ENCODE results near the gene NAGPA.

Gene NAGPA

DNA sequence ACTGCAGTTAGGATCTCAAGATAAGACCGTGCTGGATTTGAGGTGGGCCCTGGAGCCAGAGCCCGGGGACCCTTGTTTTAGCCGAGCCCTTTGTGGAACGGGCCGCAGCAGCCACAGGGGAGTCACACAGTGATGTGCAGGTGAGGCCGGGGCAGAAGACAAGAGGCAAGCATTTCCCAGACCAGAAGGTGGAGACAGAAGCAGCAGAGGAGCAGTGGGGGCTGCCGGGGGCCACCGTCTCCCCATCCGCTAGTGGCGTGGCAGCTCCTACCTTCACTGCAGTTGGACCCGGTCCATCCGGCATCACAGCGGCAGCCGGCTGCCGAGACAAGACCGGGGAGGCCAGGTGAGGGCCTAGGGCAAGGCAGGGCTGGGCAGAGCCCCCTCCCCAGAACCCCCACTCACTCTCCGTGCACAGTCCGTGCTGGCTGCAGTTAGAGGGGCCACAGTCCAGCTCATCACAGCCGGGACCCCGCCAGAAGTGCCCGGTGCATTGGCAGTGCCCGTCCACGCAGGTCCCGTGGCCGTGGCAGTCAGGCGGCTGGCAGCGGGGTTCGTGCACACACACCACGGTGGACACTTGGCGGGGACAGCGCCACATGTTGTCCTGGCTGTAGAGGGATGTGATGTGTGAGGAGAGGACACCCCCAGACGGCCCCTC lies 6.0 kb downstream of the NAGPA start:
- no peaks in the 10 kb centered on the region for H3K36me3 ChIP-seq (ENCODE audit: insufficient read depth, low read length)
- H3K9me3 ChIP-seq (ENCODE audit: control insufficient read depth, insufficient read depth, low read length), result no peaks in the 10 kb centered on the region
- no peaks in the 10 kb centered on the region for H3K4me1 ChIP-seq (ENCODE audit: insufficient read depth, low read length)
- no peak overlapping the region for H3K9ac ChIP-seq (ENCODE audit: low read depth, low read length)

GRCh38 chr16:5027086-5027485 lies 6.6 kb downstream of the NAGPA start:
- H3K9ac ChIP-seq (ENCODE audit: low read depth, low read length), result no peak overlapping the region
- H3K4me1 ChIP-seq (ENCODE audit: insufficient read depth, low read length), result no peaks in the 10 kb centered on the region
- no peaks in the 10 kb centered on the region for H3K9me3 ChIP-seq (ENCODE audit: control insufficient read depth, insufficient read depth, low read length)
- no peaks in the 10 kb centered on the region for H3K36me3 ChIP-seq (ENCODE audit: insufficient read depth, low read length)

- no peaks in the 10 kb centered on the region for H3K4me1 ChIP-seq (ENCODE audit: insufficient read depth, low read length)
- H3K36me3 ChIP-seq (ENCODE audit: insufficient read depth, low read length), result no peaks in the 10 kb centered on the region
- no peaks in the 10 kb centered on the region for H3K9me3 ChIP-seq (ENCODE audit: control insufficient read depth, insufficient read depth, low read length)
- no peak overlapping the region for H3K9ac ChIP-seq (ENCODE audit: low read depth, low read length)
Observed at GRCh38 chr16:5026664-5027063, 7.1 kb downstream of the NAGPA start.

DNA sequence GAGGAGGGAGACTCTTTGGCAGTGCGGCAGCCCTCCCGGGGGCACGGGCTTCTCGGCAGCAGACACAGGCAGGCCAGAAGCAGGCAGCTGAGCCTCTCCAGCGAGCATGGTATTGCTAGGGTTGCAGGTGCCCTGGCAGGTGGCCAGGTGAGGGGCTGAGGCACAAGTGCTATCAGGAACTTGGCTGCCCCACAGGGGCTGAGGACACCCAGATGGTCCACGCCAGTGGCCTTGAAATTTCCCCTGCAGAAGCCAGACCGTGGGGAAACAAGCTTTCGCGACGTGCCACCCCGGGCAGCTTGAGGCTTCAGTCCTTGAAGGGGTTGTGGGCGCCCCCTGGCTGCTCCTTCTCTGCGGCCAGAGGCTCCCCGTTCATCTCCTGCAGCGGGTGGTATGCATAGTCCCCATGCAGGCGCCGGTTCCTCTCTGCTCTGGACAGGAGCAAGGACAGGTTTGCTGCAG lies 8.5 kb downstream of the NAGPA start:
- Histone ChIP-seq H3K9me3 (ENCODE audit: control insufficient read depth, insufficient read depth, low read length) (no peaks in the 10 kb centered on the region), H3K4me1 (ENCODE audit: insufficient read depth, low read length) (no peaks in the 10 kb centered on the region), H3K36me3 (ENCODE audit: insufficient read depth, low read length) (no peaks in the 10 kb centered on the region), H3K9ac (ENCODE audit: low read depth, low read length) (no peak overlapping the region)

GRCh38 chr16:5024632-5025031 lies 9.1 kb downstream of the NAGPA start:
- Histone ChIP-seq H3K4me1 (ENCODE audit: insufficient read depth, low read length) (no peaks in the 10 kb centered on the region), H3K9me3 (ENCODE audit: control insufficient read depth, insufficient read depth, low read length) (no peaks in the 10 kb centered on the region), H3K9ac (ENCODE audit: low read depth, low read length) (no peak overlapping the region), H3K36me3 (ENCODE audit: insufficient read depth, low read length) (no peaks in the 10 kb centered on the region)

DNA sequence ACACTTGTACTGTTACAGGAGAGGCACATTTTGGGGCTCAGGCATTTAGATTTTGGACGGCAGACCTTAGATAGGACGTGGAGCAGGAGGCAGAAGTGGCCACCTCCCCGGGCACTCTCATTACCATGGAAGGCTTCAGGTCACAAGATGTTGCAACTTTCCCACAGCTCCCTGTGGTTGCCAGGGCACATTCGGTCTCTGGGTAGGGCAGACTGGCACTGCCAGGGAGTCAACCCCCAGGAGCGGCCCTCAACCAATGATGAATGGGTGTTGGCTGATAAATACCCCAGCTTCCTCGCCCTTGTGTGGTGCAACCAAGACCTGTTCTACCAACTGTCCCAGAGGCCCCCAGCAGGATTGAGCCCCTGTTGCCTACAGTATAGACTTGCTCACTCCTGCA lies 11.2 kb downstream of the NAGPA start:
- Histone ChIP-seq H3K9me3 (ENCODE audit: control insufficient read depth, insufficient read depth, low read length) (no peaks in the 10 kb centered on the region), H3K9ac (ENCODE audit: low read depth, low read length) (no peak overlapping the region), H3K36me3 (ENCODE audit: insufficient read depth, low read length) (no peaks in the 10 kb centered on the region), H3K4me1 (ENCODE audit: insufficient read depth, low read length) (no peaks in the 10 kb centered on the region)

DNA sequence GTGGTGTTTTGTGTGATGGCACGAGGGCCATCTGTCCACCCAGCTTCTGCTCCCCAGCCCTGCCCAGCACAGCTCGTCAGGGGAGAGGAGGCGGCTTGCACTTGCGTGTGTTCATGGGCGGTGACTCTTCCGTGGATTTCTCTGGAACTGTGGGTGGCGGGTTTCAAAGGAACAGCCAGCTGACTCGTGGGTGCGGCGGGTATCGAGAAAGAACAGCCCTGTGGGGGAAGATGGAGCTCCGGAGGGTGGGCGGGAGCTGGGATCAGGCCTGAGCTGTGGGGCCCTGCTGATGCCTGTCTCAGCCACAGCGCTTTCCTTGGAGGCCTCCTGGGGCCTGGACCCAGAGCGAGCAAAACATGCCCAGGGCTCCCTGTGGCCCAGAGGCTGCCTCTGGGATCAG lies 13.2 kb downstream of the NAGPA start:
- H3K9me3 ChIP-seq (ENCODE audit: control insufficient read depth, insufficient read depth, low read length), result no peaks in the 10 kb centered on the region
- no peaks in the 10 kb centered on the region for H3K4me1 ChIP-seq (ENCODE audit: insufficient read depth, low read length)
- H3K36me3 ChIP-seq (ENCODE audit: insufficient read depth, low read length), result no peaks in the 10 kb centered on the region
- H3K9ac ChIP-seq (ENCODE audit: low read depth, low read length), result no peak overlapping the region

GRCh38 chr16:5019775-5020174 lies 14.0 kb downstream of the NAGPA start:
- Histone ChIP-seq H3K9ac (ENCODE audit: low read depth, low read length) (no peak overlapping the region), H3K36me3 (ENCODE audit: insufficient read depth, low read length) (no peaks in the 10 kb centered on the region), H3K4me1 (ENCODE audit: insufficient read depth, low read length) (no peaks in the 10 kb centered on the region), H3K9me3 (ENCODE audit: control insufficient read depth, insufficient read depth, low read length) (no peaks in the 10 kb centered on the region)

DNA sequence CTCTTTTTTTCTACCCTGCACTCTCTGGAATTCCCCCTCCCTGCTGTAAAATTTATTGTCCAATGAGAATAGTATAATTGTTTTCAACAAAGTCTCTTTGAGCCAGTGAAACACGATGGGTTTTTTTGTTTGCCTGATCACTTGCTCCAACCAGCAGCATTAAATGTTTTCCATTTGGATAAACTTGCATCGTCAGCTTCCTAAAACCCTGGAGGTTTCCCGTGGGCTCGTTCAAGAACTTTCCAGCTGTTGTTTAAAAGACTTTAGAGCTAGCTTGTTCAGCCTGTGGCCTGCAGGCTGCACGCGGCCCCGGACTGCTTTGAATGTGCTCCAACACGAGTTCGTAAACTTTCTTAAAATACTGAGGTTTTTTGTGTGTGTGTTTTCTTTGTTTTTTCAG lies 14.9 kb downstream of the NAGPA start:
- Histone ChIP-seq H3K9me3 (ENCODE audit: control insufficient read depth, insufficient read depth, low read length) (no peaks in the 10 kb centered on the region), H3K9ac (ENCODE audit: low read depth, low read length) (no peak overlapping the region), H3K36me3 (ENCODE audit: insufficient read depth, low read length) (no peaks in the 10 kb centered on the region), H3K4me1 (ENCODE audit: insufficient read depth, low read length) (no peaks in the 10 kb centered on the region)

DNA sequence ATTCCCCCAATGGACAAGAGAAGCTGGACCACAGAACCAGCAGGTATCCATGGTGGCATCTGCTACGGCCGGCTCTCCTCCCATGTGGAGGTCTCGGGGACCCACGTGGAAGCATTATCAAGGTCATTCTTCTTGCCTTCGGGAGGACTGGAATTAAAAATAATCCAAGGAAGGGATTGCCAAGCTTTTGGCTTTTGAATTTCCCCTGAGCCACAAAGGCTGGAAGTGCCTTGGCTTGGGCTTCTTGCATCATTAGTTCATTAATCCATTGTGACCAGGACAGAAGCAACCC lies 16.1 kb downstream of the NAGPA start:
- Histone ChIP-seq H3K9me3 (ENCODE audit: control insufficient read depth, insufficient read depth, low read length) (no peaks in the 10 kb centered on the region), H3K4me1 (ENCODE audit: insufficient read depth, low read length) (no peaks in the 10 kb centered on the region), H3K9ac (ENCODE audit: low read depth, low read length) (no peak overlapping the region), H3K36me3 (ENCODE audit: insufficient read depth, low read length) (no peaks in the 10 kb centered on the region)

- Histone ChIP-seq H3K9me3 (ENCODE audit: control insufficient read depth, insufficient read depth, low read length) (no peaks in the 10 kb centered on the region), H3K4me1 (ENCODE audit: insufficient read depth, low read length) (no peaks in the 10 kb centered on the region), H3K9ac (ENCODE audit: low read depth, low read length) (no peak overlapping the region), H3K36me3 (ENCODE audit: insufficient read depth, low read length) (no peaks in the 10 kb centered on the region)
Observed at GRCh38 chr16:5016967-5017677, 16.6 kb downstream of the NAGPA start.

DNA sequence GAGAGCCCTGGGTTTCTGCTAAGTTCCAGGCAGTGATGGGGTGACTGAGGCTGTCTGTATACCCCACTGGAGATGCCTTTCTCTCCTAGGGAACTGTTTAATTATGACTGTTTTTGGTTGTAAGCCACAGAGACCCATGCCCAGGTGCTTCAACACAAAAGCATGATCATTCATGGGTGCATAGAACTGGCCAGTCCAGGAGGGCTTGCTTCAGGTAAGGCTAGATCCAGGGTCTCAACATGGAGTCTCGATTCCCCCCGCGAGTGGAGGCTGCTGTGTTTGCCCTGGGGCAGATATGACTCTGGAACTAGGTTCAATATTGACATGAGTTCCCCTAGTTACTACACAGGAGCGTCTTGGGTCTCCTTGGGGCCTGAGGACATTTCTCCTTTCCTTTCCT lies 17.8 kb downstream of the NAGPA start:
- Histone ChIP-seq H3K36me3 (ENCODE audit: insufficient read depth, low read length) (no peaks in the 10 kb centered on the region), H3K9ac (ENCODE audit: low read depth, low read length) (no peak overlapping the region), H3K9me3 (ENCODE audit: control insufficient read depth, insufficient read depth, low read length) (no peaks in the 10 kb centered on the region), H3K4me1 (ENCODE audit: insufficient read depth, low read length) (no peaks in the 10 kb centered on the region)

GRCh38 chr16:5015351-5015750 lies 18.4 kb downstream of the NAGPA start:
- Histone ChIP-seq H3K9me3 (ENCODE audit: control insufficient read depth, insufficient read depth, low read length) (no peaks in the 10 kb centered on the region), H3K9ac (ENCODE audit: low read depth, low read length) (no peak overlapping the region), H3K4me1 (ENCODE audit: insufficient read depth, low read length) (no peaks in the 10 kb centered on the region), H3K36me3 (ENCODE audit: insufficient read depth, low read length) (no peaks in the 10 kb centered on the region)

DNA sequence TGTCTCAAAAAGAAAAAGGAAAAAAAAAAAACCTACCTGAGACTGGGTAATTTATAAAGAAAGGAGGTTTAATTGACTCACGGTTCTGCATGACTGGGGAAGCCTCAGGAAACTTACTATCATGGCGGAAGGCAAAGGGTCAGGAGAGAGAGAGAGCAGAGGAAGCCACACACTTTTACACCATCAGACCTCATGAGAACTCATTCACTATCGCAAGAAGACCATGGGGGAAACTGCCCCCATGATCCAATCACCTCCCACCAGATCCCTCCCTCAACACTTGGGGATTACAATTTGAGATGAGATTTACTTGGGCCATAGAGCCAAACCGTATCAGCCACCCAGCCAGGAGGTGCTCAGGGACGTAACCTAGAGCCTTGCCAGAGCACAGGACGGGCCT lies 20.8 kb downstream of the NAGPA start:
- H3K36me3 ChIP-seq (ENCODE audit: insufficient read depth, low read length), result no peaks in the 10 kb centered on the region
- H3K4me1 ChIP-seq (ENCODE audit: insufficient read depth, low read length), result no peaks in the 10 kb centered on the region
- no peak overlapping the region for H3K9ac ChIP-seq (ENCODE audit: low read depth, low read length)
- no peaks in the 10 kb centered on the region for H3K9me3 ChIP-seq (ENCODE audit: control insufficient read depth, insufficient read depth, low read length)

DNA sequence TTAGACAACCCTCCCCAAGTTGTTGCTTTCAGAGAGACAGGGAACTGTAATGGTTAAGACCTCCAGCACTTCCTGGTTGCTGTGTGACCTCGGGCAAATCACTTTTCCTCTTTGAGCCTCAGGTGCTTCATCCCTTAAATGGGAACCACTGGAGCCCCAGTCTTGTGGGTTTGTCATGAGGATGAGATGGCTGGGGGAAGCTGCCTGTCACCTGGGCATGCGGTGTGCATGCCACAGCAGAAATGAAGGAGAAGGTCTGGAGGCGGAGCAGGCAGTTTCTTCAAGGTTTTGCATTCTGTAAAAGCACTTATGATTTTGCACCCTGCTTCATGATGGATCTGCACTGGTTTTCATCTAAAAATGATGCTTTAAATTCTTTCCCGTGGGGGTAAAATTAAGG lies 22.1 kb downstream of the NAGPA start:
- Histone ChIP-seq H3K9me3 (ENCODE audit: control insufficient read depth, insufficient read depth, low read length) (no peaks in the 10 kb centered on the region), H3K9ac (ENCODE audit: low read depth, low read length) (no peak overlapping the region)

More for the DNA sequence above, 22.1 kb downstream of the NAGPA start:
- H3K4me1 ChIP-seq (ENCODE audit: insufficient read depth, low read length), result no peaks in the 10 kb centered on the region
- no peaks in the 10 kb centered on the region for H3K36me3 ChIP-seq (ENCODE audit: insufficient read depth, low read length)

All from ES-I3 (cell line).